HG03135 (cell line): ENCODE results near the gene RNF187.
"Not testable (repeated sequence)": the region's sequence is repeated elsewhere in the genome, so short reads cannot be mapped to it uniquely, and the experiment has no call there.

Source experiments
- ATAC-seq: cut with Tn5 transposase; IDR thresholded peaks from one replicate; pipeline ENCODE4 v1.9.1; 2021; ENCODE audit warnings: mild to moderate bottlenecking, moderate library complexity; ENCODE audit not compliant: unreplicated experiment

The RNF187 gene

GRCh38 chr1:228459091-228459993, 27.8 kb upstream of the RNF187 start:
- ATAC-seq: peak; percentile 31

GRCh38 chr1:228460821-228461220, 26.4 kb upstream of the RNF187 start:
- no peak for ATAC-seq

GRCh38 chr1:228462560-228462959, 24.6 kb upstream of the RNF187 start:
- ATAC-seq: no peak

- ATAC-seq: no peak
Measured at GRCh38 chr1:228463009-228463558, 24.1 kb upstream of the RNF187 start.

GRCh38 chr1:228463559-228464455, 23.4 kb upstream of the RNF187 start:
- peak; percentile 44 for ATAC-seq

GRCh38 chr1:228464487-228464983, 22.6 kb upstream of the RNF187 start:
- ATAC-seq: peak; percentile 88

- ATAC-seq: no peak
Measured at GRCh38 chr1:228465141-228465540, 22.0 kb upstream of the RNF187 start.

GRCh38 chr1:228465571-228466146, 21.5 kb upstream of the RNF187 start:
- no peak for ATAC-seq

- ATAC-seq: not testable (repeated sequence)
Measured at GRCh38 chr1:228468188-228468587, 19.0 kb upstream of the RNF187 start.

GRCh38 chr1:228469413-228470162, 17.6 kb upstream of the RNF187 start:
- ATAC-seq: no peak

GRCh38 chr1:228471154-228471761, 15.9 kb upstream of the RNF187 start:
- ATAC-seq: no peak

- ATAC-seq: no peak
Measured at GRCh38 chr1:228471762-228472398, 15.3 kb upstream of the RNF187 start.

GRCh38 chr1:228472655-228473054, 14.5 kb upstream of the RNF187 start:
- ATAC-seq: no peak

- no peak for ATAC-seq
Measured at GRCh38 chr1:228474507-228474906, 12.7 kb upstream of the RNF187 start.

GRCh38 chr1:228475812-228476211, 11.4 kb upstream of the RNF187 start:
- ATAC-seq: no peak

- no peak for ATAC-seq
Measured at GRCh38 chr1:228477263-228477662, 9.9 kb upstream of the RNF187 start.

GRCh38 chr1:228478326-228478725, 8.9 kb upstream of the RNF187 start:
- no peak for ATAC-seq

GRCh38 chr1:228478912-228479711, 8.1 kb upstream of the RNF187 start:
- peak; percentile 49 for ATAC-seq
